ENCODE measurements around the gene LILRA1.

GRCh38 chr19:54551950-54552912 lies 41.2 kb upstream of the LILRA1 start:
- TF ChIP-seq POLR2A (IDR thresholded peaks at IDR 0.05; ENCODE audit: low read length) (no peak), GATA1 (IDR thresholded peaks at IDR 0.05; ENCODE audit: low read depth, low read length) (no peak)

All from erythroblast (primary cell).